NCI-H2081 treated with DMSO at 0.1 percent for 48 hours (cell line): ENCODE results near the gene EHBP1.
"Not testable (repeated sequence)": the region's sequence is repeated elsewhere in the genome, so short reads cannot be mapped to it uniquely, and the experiment has no call there.

Source experiments
- DNase-seq: peaks from one replicate; lab custom pipeline; 2025; lab: John Stamatoyannopoulos, UW

The EHBP1 gene

DNA sequence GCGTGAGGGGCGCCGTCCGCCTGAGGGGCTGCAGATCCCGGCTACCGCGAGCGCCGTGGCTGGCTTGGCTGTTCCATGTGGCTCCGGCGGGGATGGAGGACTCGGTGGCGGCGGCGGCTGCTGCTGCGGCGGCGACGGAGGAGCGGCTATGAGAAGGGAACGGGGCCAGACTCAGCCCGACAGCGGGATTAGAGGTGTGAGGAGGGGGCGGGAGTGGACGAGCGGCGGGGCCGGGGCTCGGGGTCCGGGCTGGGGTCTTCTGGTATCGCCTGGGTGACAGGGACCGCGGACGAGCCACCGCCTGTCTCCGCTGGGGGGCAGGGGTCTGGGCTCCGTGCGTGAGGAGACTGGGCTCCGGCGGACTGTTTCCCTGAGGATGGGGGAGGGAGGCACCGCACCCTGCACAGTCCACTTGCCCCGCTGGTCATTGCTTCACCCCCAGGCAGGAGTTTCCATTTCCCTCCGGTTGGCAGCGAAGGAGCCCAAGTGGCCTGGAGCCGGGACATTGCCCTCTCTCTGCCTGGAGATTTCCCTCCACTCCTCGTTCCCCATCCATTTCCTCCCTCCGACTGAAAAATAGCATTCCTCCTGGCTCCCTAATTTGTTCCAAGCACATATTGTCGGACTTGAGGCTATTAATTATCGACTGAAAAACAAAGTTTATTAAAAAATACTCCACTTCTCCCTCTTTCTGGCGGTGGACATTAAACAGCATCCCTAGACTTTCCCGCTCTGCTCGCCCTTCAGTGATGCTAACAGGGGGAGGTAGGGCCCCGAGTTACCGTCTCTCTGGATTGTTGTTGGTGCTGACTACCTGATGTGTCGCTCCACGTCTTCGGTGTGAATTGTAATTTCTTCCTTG is 577 bp downstream of the EHBP1 start:
- no peak for DNase-seq

GRCh38 chr2:62706721-62707521 is 1.4 kb downstream of the EHBP1 start:
- DNase-seq, result no peak

DNA sequence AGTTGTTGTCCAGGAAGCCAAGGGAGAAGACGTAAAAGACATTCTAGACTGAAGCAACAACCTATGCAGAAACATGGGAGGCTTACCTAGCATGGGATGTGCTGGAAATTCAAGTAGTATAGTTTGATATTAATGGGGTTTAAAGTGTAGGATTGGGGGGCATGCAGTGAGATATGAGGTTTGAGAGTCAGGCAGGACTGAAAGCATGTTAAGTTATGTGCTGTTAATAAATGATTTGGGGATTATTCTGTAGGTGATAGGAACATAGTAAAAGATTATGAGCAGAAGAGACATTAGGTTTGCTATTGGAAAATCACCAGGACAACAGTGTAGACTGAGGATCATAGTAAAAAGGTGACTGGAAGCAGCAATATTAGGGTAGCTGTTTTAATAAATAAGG is 3.2 kb downstream of the EHBP1 start:
- no peak for DNase-seq

- DNase-seq, result no peak
Measured at GRCh38 chr2:62711832-62712494, 6.5 kb downstream of the EHBP1 start.

DNA sequence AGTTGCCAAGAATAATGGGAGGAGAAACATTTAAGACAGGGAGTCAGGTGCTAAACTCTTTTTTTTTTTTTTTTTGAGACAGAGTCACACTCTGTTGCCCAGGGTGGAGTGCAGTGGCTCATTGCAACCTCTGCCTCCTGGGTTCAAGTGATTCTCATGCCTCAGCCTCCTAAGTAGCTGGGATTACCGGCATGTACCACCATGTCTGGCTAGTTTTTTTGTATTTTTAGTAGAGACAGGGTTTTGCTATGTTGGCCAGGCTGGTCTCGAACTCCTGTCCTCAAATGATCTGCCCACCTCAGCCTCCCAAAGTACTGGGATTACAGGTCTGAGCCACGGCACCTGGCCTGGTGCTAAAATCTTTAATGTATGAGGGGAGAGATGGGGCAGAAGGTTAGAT is 7.7 kb downstream of the EHBP1 start:
- DNase-seq, result not testable (repeated sequence)

DNA sequence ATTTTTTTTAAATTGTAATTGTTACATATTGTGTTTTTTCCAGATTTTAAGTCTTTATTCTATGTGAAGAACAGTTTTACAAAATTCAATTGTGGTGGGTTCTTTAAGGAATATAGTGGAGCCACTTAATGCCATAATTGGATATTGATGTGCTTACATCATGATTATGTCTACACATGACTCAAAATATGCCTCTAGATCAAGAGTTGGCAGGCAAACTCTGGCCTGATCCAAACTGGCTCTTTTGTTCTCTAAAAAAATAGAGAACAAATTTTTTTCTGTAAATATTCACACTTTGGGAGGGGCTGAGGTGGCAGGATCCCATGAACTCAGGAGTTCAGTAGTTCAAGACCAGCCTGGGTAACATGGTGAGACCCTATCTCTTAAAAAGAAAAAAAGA is 8.3 kb downstream of the EHBP1 start:
- DNase-seq, result no peak

DNA sequence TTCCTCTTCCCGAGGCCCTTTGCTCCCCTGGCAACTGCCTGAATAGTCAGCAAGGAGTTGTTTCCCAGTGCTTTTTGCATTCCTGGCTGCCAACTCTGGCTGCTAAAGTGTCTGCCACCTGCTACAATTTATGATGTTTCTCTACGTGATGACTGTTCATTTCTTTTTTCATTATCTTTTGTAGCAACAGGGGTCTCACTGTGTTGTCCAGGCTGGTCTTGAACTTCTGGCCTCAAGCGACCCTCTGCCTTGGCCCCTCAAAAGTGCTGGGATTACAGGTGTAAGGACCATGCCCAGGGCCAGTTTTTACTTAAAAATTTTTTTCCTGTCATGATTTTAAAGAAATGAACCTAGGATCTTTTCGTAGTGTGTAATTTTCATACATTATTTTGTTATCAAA is 11.3 kb downstream of the EHBP1 start:
- DNase-seq, result no peak

GRCh38 chr2:62717503-62718081 is 12.1 kb downstream of the EHBP1 start:
- no peak for DNase-seq

DNA sequence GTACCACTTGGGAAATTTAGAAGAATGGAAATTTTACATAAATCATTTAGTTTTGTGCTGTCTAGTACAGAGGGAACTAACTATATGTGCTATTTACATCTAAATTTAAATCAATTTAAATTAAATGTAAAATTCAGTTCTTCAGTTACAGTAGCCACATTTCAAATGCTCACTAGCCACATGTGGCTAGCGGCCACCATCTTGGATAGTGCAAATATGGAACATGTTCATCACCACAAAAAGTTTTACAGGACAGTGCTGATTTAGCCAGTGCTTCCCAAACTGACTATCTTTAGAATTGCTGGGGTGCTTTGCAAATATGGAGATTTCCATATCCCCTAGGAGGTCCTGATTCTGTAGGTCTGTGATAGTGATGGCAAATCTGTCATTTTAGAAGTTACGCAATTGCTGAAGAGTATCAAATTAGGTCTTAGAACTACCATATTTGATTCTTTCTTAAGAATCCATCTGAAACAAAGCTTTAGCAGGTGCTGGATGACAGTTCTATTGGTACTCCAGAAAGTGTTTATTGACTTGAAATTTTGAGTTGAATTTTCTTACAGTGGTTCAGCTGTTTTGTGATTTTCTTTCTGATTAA is 12.8 kb downstream of the EHBP1 start:
- no peak for DNase-seq

GRCh38 chr2:62719757-62720156 is 14.2 kb downstream of the EHBP1 start:
- DNase-seq, result no peak

GRCh38 chr2:62722679-62723078 is 17.2 kb downstream of the EHBP1 start:
- DNase-seq, result no peak

DNA sequence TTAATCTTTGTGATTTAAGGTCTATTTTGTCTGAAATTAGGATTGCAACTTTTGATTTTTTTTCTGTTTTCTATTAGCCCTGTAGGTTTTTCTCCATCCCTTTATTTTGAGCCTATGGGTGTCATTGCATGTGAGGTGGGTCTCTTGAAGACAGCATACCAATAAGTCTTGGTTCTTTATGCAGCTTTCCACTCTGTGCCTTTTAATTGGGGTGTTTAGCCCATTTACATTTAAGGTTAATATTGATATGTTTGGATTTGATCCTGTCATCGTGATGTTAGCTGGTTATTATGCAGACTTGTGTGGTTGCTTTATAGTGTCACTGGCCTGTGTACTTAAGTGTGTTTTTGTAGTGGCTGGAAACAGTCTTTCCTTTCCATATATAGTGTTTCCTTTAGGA is 17.7 kb downstream of the EHBP1 start:
- no peak for DNase-seq

GRCh38 chr2:62724106-62724505 is 18.6 kb downstream of the EHBP1 start:
- DNase-seq, result no peak

DNA sequence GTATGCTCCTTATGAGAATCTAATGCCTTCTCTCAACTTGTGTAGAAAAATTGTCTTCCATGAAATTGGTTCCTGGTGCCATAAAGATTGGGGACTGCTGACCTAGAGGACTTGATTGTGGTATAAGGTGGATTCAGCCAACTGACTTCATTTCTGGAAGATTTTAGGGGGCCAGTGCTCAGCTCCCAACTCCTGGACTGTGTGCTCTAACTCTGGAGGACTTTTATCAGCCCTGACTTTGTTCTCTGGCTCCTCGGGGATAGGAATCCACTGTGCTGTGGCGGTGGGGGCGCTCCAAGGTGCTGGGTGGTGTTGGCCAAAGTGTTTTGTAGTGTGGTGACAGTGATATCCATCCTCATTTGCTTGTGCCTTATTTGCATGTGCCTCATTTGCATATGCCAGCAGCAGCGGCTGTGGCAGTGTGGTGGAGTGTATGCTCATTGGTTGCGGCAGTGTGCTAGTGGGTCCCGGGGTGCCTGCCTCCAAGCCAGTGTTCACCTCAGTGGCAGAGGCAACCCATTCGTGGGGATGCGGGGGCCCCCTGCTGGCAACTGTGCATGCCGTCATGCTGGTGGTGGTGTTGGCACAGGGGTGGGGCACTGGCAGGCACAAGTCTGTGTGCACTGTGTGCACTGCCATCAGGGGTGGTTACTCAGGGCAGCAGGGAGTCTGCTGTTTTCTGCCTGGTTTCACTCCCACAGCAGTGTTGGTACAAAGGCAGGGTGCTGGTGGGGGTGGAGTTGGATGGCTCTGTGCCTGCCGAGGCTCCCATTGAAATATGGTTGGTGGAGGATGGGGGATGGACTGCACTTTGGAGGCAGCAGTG is 19.6 kb downstream of the EHBP1 start:
- peak; percentile 24 for DNase-seq

- no peak for DNase-seq
Measured at GRCh38 chr2:62725712-62726055, 20.2 kb downstream of the EHBP1 start.

DNA sequence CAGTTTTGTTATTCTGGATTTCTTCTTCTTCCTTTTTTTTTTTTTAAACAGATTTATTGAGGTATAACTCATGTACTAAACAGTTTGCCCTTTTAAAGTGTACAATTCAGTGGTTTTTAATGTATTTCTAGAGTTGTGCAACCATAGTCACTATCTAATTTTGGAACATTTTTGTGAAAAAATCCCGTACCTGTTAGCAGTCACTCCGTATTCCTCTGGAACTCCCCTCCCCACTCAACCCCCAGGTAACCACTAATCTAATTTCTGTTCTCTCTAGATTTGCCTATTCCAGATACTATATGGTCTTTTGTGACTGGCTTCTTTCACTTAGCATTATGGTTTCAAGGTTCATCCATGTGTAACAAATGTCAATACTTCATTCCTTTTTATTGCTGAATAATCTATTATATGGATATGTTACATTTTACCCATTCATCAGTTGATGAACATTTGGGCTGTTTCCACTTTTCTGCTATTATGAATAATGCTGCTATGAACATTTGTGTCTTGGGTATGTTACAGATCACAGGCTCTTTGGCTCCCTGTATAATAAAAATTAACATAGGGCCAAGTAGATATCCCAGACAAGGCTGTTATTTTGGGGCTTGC is 21.9 kb downstream of the EHBP1 start:
- DNase-seq, result no peak

- no peak for DNase-seq
Measured at GRCh38 chr2:62727876-62728566, 22.5 kb downstream of the EHBP1 start.

GRCh38 chr2:62731275-62731674 is 25.8 kb downstream of the EHBP1 start:
- DNase-seq, result no peak

- no peak for DNase-seq
Measured at GRCh38 chr2:62732262-62732777, 26.8 kb downstream of the EHBP1 start.

- no peak for DNase-seq
Measured at GRCh38 chr2:62733546-62733945, 28.0 kb downstream of the EHBP1 start.
